HEK293T (cell line): ENCODE data around the gene SYT2.

Experiments used
- CTCF ChIA-PET: fragments of 350-600 bp; formaldehyde crosslinking; extraction: SDS; loops from one replicate; lab custom pipeline; 2021; ENCODE audit warnings: antibody characterized with exemption, inconsistent platforms; lab: Yijun Ruan, JAX
- POLR2A ChIA-PET: fragments of 350-600 bp; formaldehyde crosslinking; extraction: SDS; loops from one replicate; lab custom pipeline; 2020; ENCODE audit warnings: antibody characterized with exemption, inconsistent platforms; lab: Yijun Ruan, JAX
- DNase-seq: peaks from one replicate; pipeline ENCODE4 v3.0.0; 2012; ENCODE audit warnings: mixed read lengths; ENCODE audit errors: extremely low spot score
- ARNT ChIP-seq: fragments of 450-650 bp; IDR thresholded peaks from 2 replicates; pipeline ENCODE4 v1.6.1; 2017; ENCODE audit warnings: mild to moderate bottlenecking
- BHLHE40 ChIP-seq: fragments of 450-650 bp; IDR thresholded peaks from 2 replicates; pipeline ENCODE4 v1.6.1; 2016; ENCODE audit warnings: mild to moderate bottlenecking, moderate library complexity, borderline replicate concordance
- CTBP1 ChIP-seq: fragments of 450-650 bp; IDR thresholded peaks from 2 replicates; pipeline ENCODE4 v1.6.1; 2016; ENCODE audit warnings: borderline replicate concordance
- ELF4 ChIP-seq: fragments of 450-650 bp; IDR thresholded peaks from 2 replicates; pipeline ENCODE4 v1.6.1; 2017; ENCODE audit warnings: antibody characterized with exemption
- FOXA1 ChIP-seq: fragments of 450-650 bp; IDR thresholded peaks from 2 replicates; pipeline ENCODE4 v1.6.1; 2016; ENCODE audit warnings: mild to moderate bottlenecking
- FOXK2 ChIP-seq: fragments of 450-650 bp; IDR thresholded peaks from 2 replicates; pipeline ENCODE4 v1.6.1; 2016; ENCODE audit warnings: mild to moderate bottlenecking
- FOXM1 ChIP-seq: fragments of 450-650 bp; IDR thresholded peaks from 2 replicates; pipeline ENCODE4 v1.6.1; 2017; ENCODE audit warnings: mild to moderate bottlenecking, borderline replicate concordance
- HDGF ChIP-seq: fragments of 450-650 bp; IDR thresholded peaks from 2 replicates; pipeline ENCODE4 v1.6.1; 2017; ENCODE audit warnings: antibody characterized with exemption, borderline replicate concordance
- L3MBTL2 ChIP-seq: fragments of 450-650 bp; conservative IDR thresholded peaks from 2 replicates; pipeline ENCODE4 v1.6.1; 2016; ENCODE audit warnings: mild to moderate bottlenecking
- LEF1 ChIP-seq: fragments of 450-650 bp; IDR thresholded peaks from 2 replicates; pipeline ENCODE4 v1.6.1; 2017; ENCODE audit warnings: mild to moderate bottlenecking, borderline replicate concordance
- NFRKB ChIP-seq: fragments of 450-650 bp; IDR thresholded peaks from 2 replicates; pipeline ENCODE4 v1.6.1; 2016; ENCODE audit warnings: mild to moderate bottlenecking, moderate library complexity
- SP1 ChIP-seq: fragments of 450-650 bp; IDR thresholded peaks from 2 replicates; pipeline ENCODE4 v1.6.1; 2017
- SUZ12 ChIP-seq: fragments of 450-650 bp; IDR thresholded peaks from 2 replicates; pipeline ENCODE4 v1.6.1; 2016; ENCODE audit warnings: mild to moderate bottlenecking
- TARDBP ChIP-seq: fragments of 450-650 bp; IDR thresholded peaks from 2 replicates; pipeline ENCODE4 v1.6.1; 2016
- ZNF384 ChIP-seq: fragments of 450-650 bp; IDR thresholded peaks from 2 replicates; pipeline ENCODE4 v1.6.1; 2016
- TF ChIP-seq, protein P1 (sequence below): fragments of 450-650 bp; IDR thresholded peaks from 2 replicates; pipeline ENCODE4 v1.6.1; 2016

The SYT2 gene

GRCh38 chr1:202665417-202665816 lies 44.8 kb downstream of the SYT2 start:
- CTCF ChIA-PET = no interaction called here
- TF ChIP-seq, protein P1, sequence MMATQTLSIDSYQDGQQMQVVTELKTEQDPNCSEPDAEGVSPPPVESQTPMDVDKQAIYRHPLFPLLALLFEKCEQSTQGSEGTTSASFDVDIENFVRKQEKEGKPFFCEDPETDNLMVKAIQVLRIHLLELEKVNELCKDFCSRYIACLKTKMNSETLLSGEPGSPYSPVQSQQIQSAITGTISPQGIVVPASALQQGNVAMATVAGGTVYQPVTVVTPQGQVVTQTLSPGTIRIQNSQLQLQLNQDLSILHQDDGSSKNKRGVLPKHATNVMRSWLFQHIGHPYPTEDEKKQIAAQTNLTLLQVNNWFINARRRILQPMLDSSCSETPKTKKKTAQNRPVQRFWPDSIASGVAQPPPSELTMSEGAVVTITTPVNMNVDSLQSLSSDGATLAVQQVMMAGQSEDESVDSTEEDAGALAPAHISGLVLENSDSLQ = no peak
- TF ChIP-seq SUZ12 (no peak), L3MBTL2 (no peak), CTBP1 (no peak), FOXM1 (no peak), ZNF384 (no peak), ARNT (no peak), ELF4 (no peak), SP1 (no peak), FOXA1 (no peak), LEF1 (no peak)
- POLR2A ChIA-PET = no interaction called here
- no peak for DNase-seq

- POLR2A ChIA-PET = no interaction called here
- CTCF ChIA-PET = no interaction called here
- no peak for TF ChIP-seq BHLHE40
- TF ChIP-seq LEF1 = no peak
- TF ChIP-seq SUZ12 = no peak
- no peak for DNase-seq
Observed at GRCh38 chr1:202664083-202664482, 46.2 kb downstream of the SYT2 start.

GRCh38 chr1:202663131-202663530 lies 47.1 kb downstream of the SYT2 start:
- no peak for DNase-seq

DNA sequence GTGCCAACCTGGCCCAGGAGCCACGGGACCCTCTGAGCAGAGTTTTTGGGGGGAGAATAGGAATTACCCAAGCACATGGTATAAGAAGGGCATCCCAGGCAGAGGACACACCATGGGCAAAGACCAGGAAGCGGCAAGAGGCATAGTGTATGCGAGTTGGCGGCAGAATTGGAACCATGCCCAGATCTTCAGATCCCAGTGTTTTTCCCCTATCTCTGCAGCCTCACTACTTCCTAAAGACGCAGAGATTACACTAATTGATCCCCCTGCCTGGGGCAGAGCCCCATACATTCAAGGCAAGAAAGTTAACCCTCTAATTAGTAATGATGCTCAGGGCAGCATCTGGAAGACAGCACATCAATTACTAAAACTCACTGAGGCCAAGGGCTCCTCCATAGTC lies 48.2 kb downstream of the SYT2 start:
- ChIA-PET POLR2A (no interaction called here), CTCF (no interaction called here)
- no peak for DNase-seq
- TF ChIP-seq FOXM1 = no peak
- no peak for TF ChIP-seq LEF1
- TF ChIP-seq, protein P1 = no peak
- TF ChIP-seq FOXK2 = no peak
- no peak for TF ChIP-seq CTBP1
- TF ChIP-seq HDGF = no peak
- no peak for TF ChIP-seq FOXA1
- no peak for TF ChIP-seq SP1
- TF ChIP-seq TARDBP = no peak
- no peak for TF ChIP-seq NFRKB

More at GRCh38 chr1:202663131-202663530, 47.1 kb downstream of the SYT2 start:
- ChIA-PET CTCF (no interaction called here), POLR2A (no interaction called here)
- no peak for TF ChIP-seq SP1
- no peak for TF ChIP-seq LEF1
- TF ChIP-seq SUZ12 = no peak
- no peak for TF ChIP-seq ARNT
- TF ChIP-seq, protein P1 = no peak
- no peak for TF ChIP-seq NFRKB
- no peak for TF ChIP-seq FOXK2
- no peak for TF ChIP-seq ELF4
- no peak for TF ChIP-seq BHLHE40
- no peak for TF ChIP-seq FOXA1
- no peak for TF ChIP-seq CTBP1
- no peak for TF ChIP-seq L3MBTL2
- TF ChIP-seq FOXM1 = no peak
- TF ChIP-seq ZNF384 = no peak
- TF ChIP-seq TARDBP = no peak
- TF ChIP-seq HDGF = no peak

- TF ChIP-seq SUZ12 (no peak), HDGF (no peak), NFRKB (no peak), SP1 (no peak), FOXM1 (no peak), ELF4 (no peak)
- DNase-seq = no peak
- CTCF ChIA-PET = interaction anchor here (0.6 to 1.7 kb wide), 2 partner anchors 58 to 130 kb away, joined by 3 to 6 read pairs; no protein-coding TSS in a partner anchor
- POLR2A ChIA-PET = interaction anchor here (0.5 kb wide), 1 partner anchor 18 kb away, joined by 3 read pairs; no protein-coding TSS in a partner anchor
Observed at GRCh38 chr1:202661136-202661845, 49.0 kb downstream of the SYT2 start.

- ChIA-PET CTCF (interaction anchor here (0.7 to 1.7 kb wide), 6 partner anchors 10 to 60 kb away, joined by 3 to 7 read pairs (median 4); no protein-coding TSS in a partner anchor), POLR2A (no interaction called here)
- no peak for TF ChIP-seq FOXA1
- DNase-seq = no peak
Observed at GRCh38 chr1:202659974-202660373, 50.3 kb downstream of the SYT2 start.

DNA sequence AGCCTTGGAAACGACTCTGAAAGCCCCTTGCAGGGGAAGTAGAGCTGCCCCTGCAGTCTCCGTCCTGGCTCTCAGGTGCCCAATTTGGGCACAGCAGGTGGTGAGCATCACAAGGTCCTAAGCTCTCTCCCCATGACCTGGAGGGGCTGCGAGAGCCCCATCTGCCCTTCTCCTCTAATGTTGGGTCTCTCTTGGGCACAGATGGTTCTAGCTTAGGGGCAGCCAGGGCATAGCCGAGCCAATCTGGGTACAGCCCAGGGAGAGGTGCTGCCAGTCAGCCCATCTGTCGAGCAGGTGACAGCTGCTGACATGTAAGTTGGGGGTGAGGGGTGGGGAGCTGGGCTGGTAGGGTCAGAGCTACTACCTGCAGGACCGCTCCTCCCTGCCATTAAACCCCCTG lies 50.7 kb downstream of the SYT2 start:
- TF ChIP-seq NFRKB (no peak), CTBP1 (no peak), SUZ12 (no peak), BHLHE40 (no peak), HDGF (no peak), ARNT (no peak), SP1 (no peak), LEF1 (no peak), ZNF384 (no peak), FOXM1 (no peak), FOXA1 (no peak)
- CTCF ChIA-PET = interaction anchor here (0.8 to 1.3 kb wide), 4 partner anchors 10 to 85 kb away, joined by 3 to 7 read pairs (median 4); no protein-coding TSS in a partner anchor
- DNase-seq = no peak
- POLR2A ChIA-PET = no interaction called here
